GM10266 (cell line): Measurements from ENCODE around the gene CHST3.

Experiments
- DNase-seq: peaks from one replicate; pipeline ENCODE4 v3.0.0; 2012; ENCODE audit errors: extremely low spot score
- CTCF ChIP-seq: IDR thresholded peaks from 2 replicates; pipeline ENCODE4 v1.5.1; 2012; ENCODE audit warnings: mild to moderate bottlenecking, low read depth; ENCODE audit not compliant: control insufficient read depth, insufficient read depth; ENCODE audit errors: missing control alignments

Gene CHST3

GRCh38 chr10:72034761-72035160 is 70.6 kb downstream of the CHST3 start:
- TF ChIP-seq CTCF: no peak
- DNase-seq: no peak

- no peak for TF ChIP-seq CTCF
- DNase-seq: no peak
Measured at GRCh38 chr10:72035252-72035887, 71.2 kb downstream of the CHST3 start.

GRCh38 chr10:72037266-72037665 is 73.1 kb downstream of the CHST3 start:
- no peak for TF ChIP-seq CTCF
- no peak for DNase-seq

- TF ChIP-seq CTCF: no peak
- no peak for DNase-seq
Measured at GRCh38 chr10:72037811-72038210, 73.6 kb downstream of the CHST3 start.

GRCh38 chr10:72038458-72039001 is 74.3 kb downstream of the CHST3 start:
- no peak for DNase-seq
- no peak for TF ChIP-seq CTCF

GRCh38 chr10:72039377-72039776 is 75.2 kb downstream of the CHST3 start:
- no peak for DNase-seq
- no peak for TF ChIP-seq CTCF

GRCh38 chr10:72041491-72041890 is 77.3 kb downstream of the CHST3 start:
- no peak for DNase-seq
- TF ChIP-seq CTCF: no peak
